Endodermal cell (in vitro differentiated cells): Measurements from ENCODE around the gene NDUFS6. TPM values are rescaled to one million over a fixed set of nuclear protein-coding genes. Genes with fewer than 3 reads are reported as not detected.

Source experiments
- DNase-seq: peaks from one replicate; pipeline ENCODE4 v3.0.0-alpha.2; 2017
- H3K27ac ChIP-seq: 2 replicates; pipeline ENCODE4 v1.5.1; 2013; ENCODE audit warnings: mild to moderate bottlenecking, low read depth, low read length, moderate library complexity
- H3K27me3 ChIP-seq: 2 replicates; pipeline ENCODE4 v1.6.1; 2013; ENCODE audit warnings: mild to moderate bottlenecking, low read length, moderate library complexity; ENCODE audit not compliant: insufficient read depth, control insufficient read depth, poor library complexity, severe bottlenecking
- H3K36me3 ChIP-seq: 2 replicates; pipeline ENCODE4 v1.7.0; 2013; ENCODE audit warnings: mild to moderate bottlenecking, low read length, moderate library complexity; ENCODE audit not compliant: control insufficient read depth, insufficient read depth
- H3K4me1 ChIP-seq: one replicate; pipeline ENCODE4 v1.7.0; 2013; ENCODE audit warnings: low read length; ENCODE audit not compliant: control insufficient read depth, insufficient read depth
- H3K4me3 ChIP-seq: 2 replicates; pipeline ENCODE4 v1.5.1; 2013; ENCODE audit warnings: mild to moderate bottlenecking, low read length, moderate library complexity
- H3K9ac ChIP-seq: 2 replicates; pipeline ENCODE4 v1.6.1; 2013; ENCODE audit warnings: mild to moderate bottlenecking, low read length, moderate library complexity; ENCODE audit not compliant: poor library complexity, severe bottlenecking; ENCODE audit errors: extremely low read depth
- H3K9me3 ChIP-seq: 2 replicates; pipeline ENCODE4 v1.6.1; 2013; ENCODE audit warnings: mild to moderate bottlenecking, low read length, moderate library complexity; ENCODE audit not compliant: control insufficient read depth
- H3K27ac Mint-ChIP-seq: 2 replicates; pipeline ENCODE4 v1.8.0; 2020; ENCODE audit warnings: mixed read lengths
- H3K27me3 Mint-ChIP-seq: 2 replicates; pipeline ENCODE4 v1.8.0; 2021; ENCODE audit warnings: mild to moderate bottlenecking, mixed read lengths; ENCODE audit not compliant: insufficient read depth
- H3K36me3 Mint-ChIP-seq: 2 replicates; pipeline ENCODE4 v1.8.0; 2020; ENCODE audit warnings: low read depth, mixed read lengths
- H3K4me1 Mint-ChIP-seq: 2 replicates; pipeline ENCODE4 v1.8.0; 2020; ENCODE audit warnings: mixed read lengths
- H3K4me3 Mint-ChIP-seq: 2 replicates; pipeline ENCODE4 v1.8.0; 2020; ENCODE audit warnings: mild to moderate bottlenecking, moderate library complexity, mixed read lengths
- H3K9me3 Mint-ChIP-seq: 2 replicates; pipeline ENCODE4 v1.8.0; 2020; ENCODE audit warnings: mild to moderate bottlenecking, mixed read lengths
- WGBS, 2 experiments: methylation state at CpG; one replicate each; pipeline versions ENCODE4 v1.1.5 to v1.1.7; 2013; ENCODE audit warnings: missing lambda C conversion rate in 2 of 2, mixed read lengths in 1 of 2; ENCODE audit not compliant: insufficient coverage in 1 of 2, insufficient read length in 1 of 2; 5-methylcytosine and 5-hydroxymethylcytosine counted together
- total RNA-seq, 2 donors: library from RNA; stranded (reverse); fragmentation: NEBNext Ultra II Directional in 1 of 2; extraction: Animal tissue kit (Norgen Biotek cat#: 25700) in 1 of 2; gene quantifications; 2 replicates in 1 of 2; 3 replicates in 1 of 2; pipeline ENCODE4 v1.2.1, GENCODE V29; 2021
- TF ChIP-seq, protein P1 (sequence below): fragments of 200-600 bp; sonication (generic); conservative IDR thresholded peaks from 2 replicates; pipeline ENCODE4 v1.5.0; 2021; ENCODE audit warnings: antibody characterized with exemption, mild to moderate bottlenecking

NDUFS6 gene
- total RNA-seq, 2 donors from 2014 or later: 47.9 to 65.2 TPM

DNA sequence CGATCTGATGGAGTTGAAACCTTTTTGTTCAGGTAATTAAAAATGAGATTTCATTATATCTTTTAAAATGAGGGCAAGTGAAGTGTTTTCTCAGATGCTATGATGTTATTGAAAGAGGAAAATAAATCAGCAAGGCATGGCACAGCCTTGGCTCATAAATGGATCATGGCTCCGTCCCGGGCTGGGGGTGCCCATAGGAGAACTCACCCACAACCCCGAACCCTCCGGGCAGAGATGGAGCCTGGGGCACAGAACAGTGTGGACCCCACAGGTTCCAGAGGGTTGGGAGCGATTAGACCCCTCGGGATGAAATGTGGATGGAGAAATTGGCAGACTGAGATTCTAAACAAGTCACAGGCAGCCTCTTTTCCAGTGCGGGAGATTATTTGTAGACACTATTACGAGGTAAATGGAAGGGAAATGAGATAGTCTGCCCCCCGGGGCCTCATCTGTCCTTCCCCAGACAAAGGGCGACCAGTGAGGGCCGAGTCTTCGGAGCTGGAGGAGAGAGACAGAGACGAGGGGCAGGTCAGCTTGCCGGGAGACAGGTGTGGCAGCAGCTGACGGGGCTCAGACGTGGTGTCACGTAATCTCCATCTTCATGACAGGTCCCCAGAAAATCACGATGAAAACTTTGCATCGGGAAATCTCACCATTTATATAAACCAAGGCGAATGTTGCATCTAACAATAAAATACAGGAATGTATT lies 33.7 kb downstream of the NDUFS6 start:
- Mint-ChIP-seq H3K36me3 (no peaks in the 10 kb centered on the region), H3K27me3 (peaks cover 15% of the 10 kb centered on the region)

DNA sequence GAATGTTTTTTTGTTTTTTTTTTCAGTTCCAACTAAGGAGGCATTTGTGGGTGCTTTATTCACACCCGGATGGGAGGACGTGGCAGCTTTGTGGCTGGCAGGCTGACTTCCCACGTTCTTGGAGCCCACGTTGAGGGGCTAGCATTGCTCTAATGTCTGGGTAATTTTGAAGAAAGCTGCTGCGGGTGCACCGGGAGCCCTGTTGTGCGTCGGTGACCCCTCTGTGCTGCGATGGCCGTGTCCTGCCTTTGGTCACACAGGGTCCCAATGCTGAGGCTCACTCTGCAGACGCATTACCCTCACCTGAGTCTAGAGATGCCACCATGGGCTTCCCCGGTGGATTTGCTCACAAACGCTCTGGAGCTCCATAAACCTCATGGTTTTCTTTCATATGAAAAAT lies 34.2 kb downstream of the NDUFS6 start:
- no peaks in the 10 kb centered on the region for H3K9me3 Mint-ChIP-seq
- Histone ChIP-seq H3K9ac (no peak overlapping the region), H3K36me3 (no peaks in the 10 kb centered on the region), H3K27me3 (no peaks in the 10 kb centered on the region), H3K9me3 (no peaks in the 10 kb centered on the region), H3K4me3 (no peak overlapping the region), H3K4me1 (peaks cover 3% of the 10 kb centered on the region), H3K27ac (no peak overlapping the region)
- H3K36me3 Mint-ChIP-seq: no peaks in the 10 kb centered on the region
- H3K4me3 Mint-ChIP-seq: no peak overlapping the region
- H3K4me1 Mint-ChIP-seq: peaks cover 26% of the 10 kb centered on the region
- DNase-seq: no peak
- no peak overlapping the region for H3K27ac Mint-ChIP-seq
- H3K27me3 Mint-ChIP-seq: peaks cover 15% of the 10 kb centered on the region
- TF ChIP-seq, protein P1, sequence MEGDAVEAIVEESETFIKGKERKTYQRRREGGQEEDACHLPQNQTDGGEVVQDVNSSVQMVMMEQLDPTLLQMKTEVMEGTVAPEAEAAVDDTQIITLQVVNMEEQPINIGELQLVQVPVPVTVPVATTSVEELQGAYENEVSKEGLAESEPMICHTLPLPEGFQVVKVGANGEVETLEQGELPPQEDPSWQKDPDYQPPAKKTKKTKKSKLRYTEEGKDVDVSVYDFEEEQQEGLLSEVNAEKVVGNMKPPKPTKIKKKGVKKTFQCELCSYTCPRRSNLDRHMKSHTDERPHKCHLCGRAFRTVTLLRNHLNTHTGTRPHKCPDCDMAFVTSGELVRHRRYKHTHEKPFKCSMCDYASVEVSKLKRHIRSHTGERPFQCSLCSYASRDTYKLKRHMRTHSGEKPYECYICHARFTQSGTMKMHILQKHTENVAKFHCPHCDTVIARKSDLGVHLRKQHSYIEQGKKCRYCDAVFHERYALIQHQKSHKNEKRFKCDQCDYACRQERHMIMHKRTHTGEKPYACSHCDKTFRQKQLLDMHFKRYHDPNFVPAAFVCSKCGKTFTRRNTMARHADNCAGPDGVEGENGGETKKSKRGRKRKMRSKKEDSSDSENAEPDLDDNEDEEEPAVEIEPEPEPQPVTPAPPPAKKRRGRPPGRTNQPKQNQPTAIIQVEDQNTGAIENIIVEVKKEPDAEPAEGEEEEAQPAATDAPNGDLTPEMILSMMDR: no peak
- 92 to 93% methylated on average over 10 to 13 of the region's 13 CpGs for WGBS, 2 experiments

More for the DNA sequence above, 33.7 kb downstream of the NDUFS6 start:
- no peak overlapping the region for H3K4me3 Mint-ChIP-seq
- no peaks in the 10 kb centered on the region for H3K9me3 ChIP-seq
- WGBS, 2 experiments: 66 to 79% methylated on average over 19 to 20 of the region's 21 CpGs
- no peak overlapping the region for H3K27ac ChIP-seq
- no peak for DNase-seq
- no peak overlapping the region for H3K9ac ChIP-seq
- no peak overlapping the region for H3K4me3 ChIP-seq
- no peaks in the 10 kb centered on the region for H3K27me3 ChIP-seq
- TF ChIP-seq, protein P1: no peak
- peaks cover 3% of the 10 kb centered on the region for H3K4me1 ChIP-seq
- no peaks in the 10 kb centered on the region for H3K36me3 ChIP-seq
- H3K27ac Mint-ChIP-seq: no peak overlapping the region
- peaks cover 25% of the 10 kb centered on the region for H3K4me1 Mint-ChIP-seq
- no peaks in the 10 kb centered on the region for H3K9me3 Mint-ChIP-seq

GRCh38 chr5:1836176-1836890 lies 35.1 kb downstream of the NDUFS6 start:
- Mint-ChIP-seq H3K4me1 (peaks cover 34% of the 10 kb centered on the region), H3K27me3 (peaks cover 15% of the 10 kb centered on the region), H3K36me3 (no peaks in the 10 kb centered on the region), H3K4me3 (no peak overlapping the region), H3K27ac (no peak overlapping the region), H3K9me3 (no peaks in the 10 kb centered on the region)
- Histone ChIP-seq H3K27ac (no peak overlapping the region), H3K36me3 (no peaks in the 10 kb centered on the region), H3K9me3 (no peaks in the 10 kb centered on the region), H3K9ac (no peak overlapping the region), H3K27me3 (no peaks in the 10 kb centered on the region), H3K4me3 (no peak overlapping the region), H3K4me1 (peaks cover 11% of the 10 kb centered on the region)
- no peak for DNase-seq
- WGBS, 2 experiments: 87 to 90% methylated on average over 19 to 23 of the region's 23 CpGs
- TF ChIP-seq, protein P1: no peak
